KBM-7 (cell line): ENCODE data around the gene HDAC9.
"Not testable (repeated sequence)": the region's sequence is repeated elsewhere in the genome, so short reads cannot be mapped to it uniquely, and the experiment has no call there.

Experiments
- DNase-seq: peaks from one replicate; pipeline ENCODE4 v3.0.0-alpha.2; 2015
- in situ Hi-C: fragments of 300-500 bp; cut with MboI; formaldehyde crosslinking; loops from 2 replicates; pipeline ENCODE4 v1.14.3; 2020; ENCODE audit warnings: low sequenced_read_pairs, low pct_unique_long_range_greater_than_20kb, mixed read lengths

HDAC9 gene

DNA sequence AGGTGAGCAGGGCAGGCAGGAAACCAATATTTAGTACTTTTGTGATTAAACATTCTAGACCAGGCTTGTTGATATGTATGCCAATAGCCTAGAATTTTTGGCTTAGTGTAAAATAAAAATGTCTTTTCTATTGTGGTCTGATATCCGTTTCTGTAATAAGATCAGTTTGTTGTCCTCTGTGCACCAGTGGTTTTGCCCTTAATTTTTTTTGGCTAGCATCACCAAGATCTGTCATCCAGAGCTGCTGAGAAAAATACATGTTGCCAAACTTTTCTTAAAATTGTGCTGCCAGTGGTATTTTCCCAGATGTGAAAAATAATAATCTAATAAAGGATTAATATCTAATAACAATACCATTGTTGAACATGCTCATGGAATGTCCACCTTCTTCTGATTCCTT is 506.3 kb downstream of the HDAC9 start:
- DNase-seq = no peak
- in situ Hi-C loops = no loop called here

DNA sequence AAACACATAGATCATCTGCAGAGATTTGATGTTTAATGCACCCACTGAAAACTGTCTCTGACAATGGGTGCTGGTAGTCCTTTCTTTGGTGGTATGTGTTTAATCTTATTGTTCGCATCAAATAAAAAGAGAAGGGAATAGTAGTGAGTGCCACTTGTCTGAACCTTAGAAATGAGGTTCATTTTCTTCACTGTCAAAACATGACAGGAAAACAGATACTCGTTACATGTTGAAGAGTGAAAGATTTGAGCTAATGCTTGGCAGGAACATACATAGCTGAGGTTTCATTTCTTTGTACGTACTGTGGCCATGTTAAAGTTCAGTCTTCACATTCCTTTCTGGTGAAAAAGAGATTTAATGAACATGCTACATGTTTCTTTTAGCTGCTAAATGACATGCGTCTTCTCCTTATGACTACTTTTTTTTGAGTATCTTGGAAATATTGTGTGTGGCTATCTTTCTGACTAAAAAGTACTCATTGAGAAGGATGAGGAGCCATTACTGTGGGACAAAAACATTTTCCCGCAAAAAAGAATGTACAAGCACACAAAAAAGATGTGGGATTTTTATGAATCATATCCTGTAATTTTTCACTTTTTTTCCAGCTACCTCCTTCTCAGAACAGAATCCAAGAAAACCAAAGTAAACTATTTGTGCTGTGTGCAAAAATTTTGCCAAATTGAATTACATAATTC is 513.8 kb downstream of the HDAC9 start:
- DNase-seq = no peak
- in situ Hi-C loops = no loop called here

DNA sequence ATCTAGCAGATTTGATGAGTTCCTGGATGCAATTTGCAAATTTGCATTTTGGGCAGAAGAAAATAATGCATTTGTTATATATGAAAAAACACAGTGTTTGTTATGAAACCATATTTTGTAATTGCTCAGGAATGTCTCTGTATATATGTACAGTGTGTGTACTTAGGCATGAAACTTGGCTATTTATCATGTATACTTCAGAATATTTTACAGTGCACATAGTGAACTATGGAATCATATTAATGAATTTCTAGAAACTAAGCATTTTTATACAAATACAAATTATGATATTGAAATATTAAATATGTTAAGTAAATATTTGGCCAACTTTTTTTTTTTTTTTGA is 514.4 kb downstream of the HDAC9 start:
- in situ Hi-C loops = no loop called here
- DNase-seq = no peak

DNA sequence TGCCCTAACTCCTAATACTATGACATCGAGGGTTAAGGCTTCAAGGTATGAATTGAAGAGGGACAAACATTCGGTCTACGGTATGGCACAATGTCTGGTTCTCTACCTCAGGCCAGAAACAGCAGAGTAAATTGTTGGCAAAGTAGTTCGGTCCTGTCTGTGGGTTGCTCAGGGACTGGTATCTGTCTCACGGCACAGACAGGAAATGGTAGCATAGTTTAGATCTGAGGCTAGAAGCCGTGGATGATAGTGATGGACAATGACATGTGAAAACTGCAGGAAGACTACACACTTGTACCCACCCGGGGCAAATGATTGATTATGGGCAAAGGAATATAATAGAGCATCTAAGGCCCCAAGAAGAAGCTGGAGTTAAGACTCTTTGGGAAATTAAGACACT is 515.7 kb downstream of the HDAC9 start:
- in situ Hi-C loops = no loop called here

DNA sequence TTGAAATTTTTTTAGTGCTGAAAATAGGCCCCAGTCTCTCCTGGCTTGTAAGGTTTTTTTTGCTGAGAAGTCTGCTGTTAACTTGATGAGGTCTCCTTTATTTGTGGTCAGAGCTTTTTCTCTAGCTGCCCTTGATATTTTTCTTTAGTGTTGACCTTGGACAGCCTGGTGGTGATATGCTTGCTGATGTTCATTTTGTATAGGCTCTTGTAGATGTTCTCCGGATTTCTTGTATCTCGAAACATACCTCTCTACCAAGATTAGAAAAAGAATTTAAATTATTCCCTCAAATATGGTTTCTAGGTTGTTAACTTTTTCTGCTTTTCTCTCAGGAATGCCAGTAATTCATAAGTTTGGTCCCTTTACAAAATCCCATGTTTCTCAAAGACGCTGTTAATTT is 519.5 kb downstream of the HDAC9 start:
- in situ Hi-C loops = no loop called here
- no peak for DNase-seq

More for the DNA sequence above, 515.7 kb downstream of the HDAC9 start:
- no peak for DNase-seq

DNA sequence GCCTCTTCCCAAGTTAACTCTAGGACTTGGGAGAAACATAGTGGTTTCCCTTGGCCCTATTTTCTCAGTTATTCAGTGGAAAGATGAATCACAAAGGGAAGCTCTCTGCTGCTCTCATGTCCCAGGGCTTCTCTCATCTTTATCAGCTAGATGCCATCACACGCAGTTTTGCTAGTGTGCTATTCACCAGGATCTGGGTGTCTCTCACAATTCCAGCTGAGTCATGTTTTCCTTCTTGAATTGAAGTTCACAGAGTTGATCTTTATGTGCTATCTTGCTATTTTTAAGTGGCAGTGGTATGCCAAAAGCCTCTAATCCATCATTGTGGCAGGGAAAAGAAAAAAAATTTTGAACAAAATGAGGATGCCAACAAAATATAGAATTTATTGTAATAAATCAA is 520.6 kb downstream of the HDAC9 start:
- in situ Hi-C loops = no loop called here
- no peak for DNase-seq

DNA sequence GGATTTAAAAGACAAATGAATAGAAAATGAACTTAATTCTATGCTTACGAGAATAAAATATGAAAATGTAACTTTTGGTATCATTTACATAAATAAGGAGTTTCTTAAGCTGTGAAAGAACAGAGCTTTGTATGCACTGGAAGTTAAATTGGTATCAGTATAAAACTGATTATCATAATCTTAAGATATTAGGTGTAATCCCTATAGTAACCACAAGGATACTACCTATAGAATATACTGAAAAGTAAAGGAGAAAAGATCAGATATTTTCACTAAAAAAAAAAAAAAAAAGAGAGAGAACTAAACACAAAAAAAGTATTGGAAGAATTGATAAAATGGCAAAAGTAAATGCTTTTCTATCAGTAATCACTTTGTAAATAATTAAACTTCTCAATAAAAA is 521.8 kb downstream of the HDAC9 start:
- in situ Hi-C loops = no loop called here
- DNase-seq = no peak

DNA sequence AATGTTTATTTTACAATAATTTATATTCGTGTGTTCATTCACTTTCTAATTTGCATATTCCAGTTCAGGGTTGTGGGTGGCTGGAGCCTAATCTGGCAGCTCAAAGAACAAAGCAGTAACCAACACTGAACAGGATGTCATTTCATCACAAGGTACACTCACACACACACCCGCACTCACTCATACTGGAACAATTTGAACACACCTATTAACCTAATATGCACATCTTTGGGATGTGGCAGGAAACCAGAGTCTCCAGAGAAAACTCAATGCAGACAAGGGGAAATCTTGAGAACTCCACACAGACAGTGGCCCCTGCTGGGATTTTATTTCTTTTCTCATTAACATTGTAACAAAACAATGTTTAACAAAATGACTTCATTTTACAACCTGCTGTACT is 524.5 kb downstream of the HDAC9 start:
- no peak for DNase-seq
- in situ Hi-C loops = no loop called here

DNA sequence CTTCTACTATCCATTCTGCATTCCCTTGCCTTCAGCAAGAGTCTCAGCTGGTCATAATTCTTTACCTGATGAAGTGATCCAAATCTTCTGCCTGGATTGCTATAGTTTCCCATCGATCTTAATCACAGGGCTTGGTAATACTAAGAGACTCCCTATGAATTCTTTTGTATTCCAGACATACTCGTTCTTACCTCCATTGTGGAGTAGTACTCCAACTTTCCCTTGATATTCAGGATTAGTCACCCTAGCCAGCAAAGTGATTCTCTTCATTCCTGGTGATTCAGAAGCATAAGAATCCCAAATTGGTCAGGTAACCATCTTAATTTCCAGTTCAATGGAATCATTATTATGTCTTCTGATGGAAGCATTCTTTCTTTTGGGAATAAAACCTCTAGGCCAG is 525.2 kb downstream of the HDAC9 start:
- in situ Hi-C loops = no loop called here
- no peak for DNase-seq

DNA sequence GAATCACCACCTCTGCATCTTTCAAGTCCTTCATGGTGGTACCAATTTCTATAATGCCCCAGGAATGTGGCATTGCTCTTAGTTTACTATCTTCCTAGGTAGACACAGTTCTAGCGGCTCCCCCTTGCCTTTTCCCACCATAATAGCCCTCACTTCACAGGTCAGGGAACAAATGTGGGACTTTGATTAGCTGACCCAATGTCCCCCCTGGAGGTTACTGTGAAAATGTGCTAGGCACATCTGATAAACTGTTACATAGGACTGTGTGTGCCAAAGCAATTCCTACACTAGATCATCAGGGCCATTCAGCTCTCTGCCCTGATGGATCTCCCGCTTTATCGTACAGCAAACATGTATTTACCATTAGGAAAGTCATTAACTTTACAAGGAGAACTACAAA is 527.9 kb downstream of the HDAC9 start:
- in situ Hi-C loops = no loop called here
- no peak for DNase-seq

DNA sequence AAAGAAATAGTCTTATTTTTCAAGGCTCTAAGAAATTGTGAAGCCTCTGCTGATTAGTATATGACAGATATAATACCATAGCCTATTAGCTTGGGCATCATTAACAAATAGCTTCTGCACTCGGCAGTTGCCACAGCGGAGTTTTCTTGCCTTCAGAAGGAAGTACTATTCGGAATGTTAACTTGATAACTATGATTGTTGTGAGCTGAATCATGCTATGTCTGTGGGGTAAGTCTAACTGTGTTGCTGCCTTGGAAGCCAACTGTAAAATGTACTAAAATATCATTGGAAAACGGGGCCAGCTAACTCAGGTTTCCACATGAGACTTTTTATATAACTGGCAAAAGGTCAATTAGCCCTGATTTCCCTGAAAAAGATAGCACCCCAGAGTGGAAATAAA is 528.7 kb downstream of the HDAC9 start:
- DNase-seq = no peak
- in situ Hi-C loops = no loop called here

DNA sequence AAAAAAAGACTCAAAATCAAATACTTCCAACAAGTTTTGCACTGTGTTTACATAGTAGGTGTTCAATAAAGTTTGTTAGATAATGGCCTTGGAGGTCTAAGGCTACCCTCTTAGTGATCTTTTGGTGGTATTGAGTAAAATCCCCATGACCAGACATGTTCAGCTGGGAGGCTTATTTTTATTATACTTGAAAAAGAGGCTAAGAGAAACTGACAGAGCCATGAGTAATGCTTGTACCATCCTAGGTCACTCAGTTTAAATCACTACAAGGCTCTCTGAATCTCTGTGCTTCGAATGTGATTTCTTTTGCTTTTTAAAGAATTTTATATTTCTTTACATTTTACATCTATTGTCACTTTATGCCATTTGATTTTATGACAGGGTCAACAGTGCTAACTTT is 531.3 kb downstream of the HDAC9 start:
- in situ Hi-C loops = no loop called here
- DNase-seq = no peak

DNA sequence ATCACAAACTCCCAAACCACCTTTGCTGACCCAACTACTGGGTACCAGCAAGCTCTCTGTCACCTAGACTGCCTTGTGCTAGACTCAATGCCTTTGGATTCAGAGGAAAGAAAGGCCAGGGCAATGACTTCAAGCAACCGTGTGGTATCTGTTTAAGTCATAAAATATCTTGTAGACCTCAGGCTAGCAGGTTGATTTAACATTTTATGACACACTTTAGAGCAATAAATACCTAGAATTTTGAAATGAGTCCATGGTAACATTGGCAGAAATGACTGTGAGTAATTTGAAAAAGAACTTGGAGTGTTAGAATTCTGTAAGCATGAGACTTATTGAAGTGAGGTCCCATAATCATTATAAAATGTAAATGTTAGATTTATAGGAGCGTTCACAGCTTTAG is 534.7 kb downstream of the HDAC9 start:
- no peak for DNase-seq
- in situ Hi-C loops = no loop called here

DNA sequence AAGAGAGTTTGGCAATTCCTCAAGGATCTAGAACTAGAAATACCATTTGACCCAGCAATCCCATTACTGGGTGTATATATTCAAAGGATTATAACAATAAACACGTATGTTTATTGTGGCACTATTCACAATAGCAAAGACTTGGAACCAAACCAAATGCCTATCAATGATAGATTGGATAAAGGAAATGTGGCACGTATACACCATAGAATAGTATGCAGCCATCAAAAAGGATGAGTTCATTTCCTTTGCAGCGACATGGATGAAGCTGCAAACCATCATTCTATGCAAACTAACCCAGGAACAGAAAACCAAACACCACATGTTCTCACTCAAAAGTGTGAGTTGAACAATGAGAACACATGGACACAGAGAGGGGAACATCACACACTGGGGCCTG is 537.4 kb downstream of the HDAC9 start:
- in situ Hi-C loops, DNase-seq: not testable (repeated sequence)

DNA sequence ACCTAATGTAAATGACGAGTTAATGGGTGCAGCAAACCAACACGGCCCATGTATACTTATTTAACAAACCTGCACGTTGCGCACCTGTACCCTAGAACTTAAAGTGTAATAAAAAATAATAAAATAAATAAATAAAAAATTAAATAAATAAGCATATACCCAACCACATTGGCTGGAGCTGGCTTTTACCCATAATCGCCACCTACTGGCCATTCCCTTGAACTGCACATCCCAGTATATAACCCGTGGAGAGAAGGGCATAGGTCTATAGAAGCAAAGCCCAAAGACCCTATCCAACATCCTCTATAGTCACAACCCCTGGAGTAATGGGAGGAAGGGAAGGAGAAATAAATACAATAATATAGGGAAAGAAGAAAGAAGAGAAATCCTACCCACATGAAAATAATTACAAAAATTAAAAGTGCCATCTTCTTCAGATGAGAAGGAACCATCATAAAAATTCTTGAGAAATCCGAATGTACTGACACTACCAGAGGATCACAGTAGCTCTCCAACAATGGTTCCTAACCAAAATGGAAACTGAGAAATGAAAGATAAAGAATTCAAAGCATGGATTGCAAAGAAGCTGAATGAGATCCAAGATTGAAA is 556.3 kb downstream of the HDAC9 start:
- in situ Hi-C loops = no loop called here
- peak; percentile 31 for DNase-seq
